BE2C (cell line): ENCODE results near the gene MS4A4E.

Experiments used
- DNase-seq: peaks from one replicate; pipeline ENCODE4 v3.0.0-alpha.2; 2020
- H3K27me3 ChIP-seq: fragments of 250-450 bp; sonication (Bioruptor Pico); 2 replicates; pipeline ENCODE4 v1.5.1; 2020; ENCODE audit warnings: mild to moderate bottlenecking
- H3K36me3 ChIP-seq: fragments of 250-450 bp; sonication (Bioruptor Pico); 2 replicates; pipeline ENCODE4 v1.5.1; 2020; ENCODE audit warnings: mild to moderate bottlenecking
- H3K4me1 ChIP-seq: fragments of 250-450 bp; sonication (Bioruptor Pico); 2 replicates; pipeline ENCODE4 v1.5.1; 2020
- H3K4me3 ChIP-seq: 2 replicates; pipeline ENCODE4 v1.5.1; 2011; ENCODE audit warnings: low read depth, low read length
- H3K9me3 ChIP-seq: fragments of 250-450 bp; sonication (Bioruptor Pico); 2 replicates; pipeline ENCODE4 v1.5.1; 2020
- CTCF ChIP-seq: IDR thresholded peaks from 2 replicates; pipeline ENCODE4 v1.5.1; 2012; ENCODE audit warnings: mild to moderate bottlenecking, low read depth, low read length

The MS4A4E gene

DNA sequence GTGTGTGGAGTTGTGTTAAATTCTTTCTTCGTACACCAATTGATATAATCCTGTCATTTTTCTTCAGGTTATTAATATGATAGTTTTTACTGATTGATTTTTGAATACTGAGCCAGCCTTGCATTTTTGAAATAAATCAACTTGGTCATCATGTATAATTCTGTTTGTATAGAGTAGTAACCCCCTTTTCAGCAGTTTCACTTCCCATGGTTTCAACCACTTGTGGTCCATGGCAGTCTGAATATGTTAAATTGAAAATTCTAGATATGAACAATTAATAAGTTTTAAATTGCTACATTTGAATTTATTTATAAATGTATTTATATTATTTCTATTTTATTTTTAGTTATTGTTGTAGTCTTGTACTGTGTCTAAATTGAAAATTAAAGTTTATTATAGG, 92.7 kb downstream of the MS4A4E start:
- no peak for DNase-seq
- no peaks in the 10 kb centered on the region for H3K36me3 ChIP-seq
- H3K27me3 ChIP-seq, result no peaks in the 10 kb centered on the region
- H3K4me3 ChIP-seq, result no peak overlapping the region
- TF ChIP-seq CTCF, result no peak
- H3K4me1 ChIP-seq, result no peaks in the 10 kb centered on the region
- no peaks in the 10 kb centered on the region for H3K9me3 ChIP-seq
